HepG2 (cell line): ENCODE data around the gene FASTKD3. TPM values are rescaled to one million over a fixed set of nuclear protein-coding genes. Genes with fewer than 3 reads are reported as not detected.

Experiments
- BRCA1 ChIP-seq: sonication (generic); formaldehyde crosslinking; IDR thresholded peaks from 2 replicates; pipeline ENCODE4 v1.4.0; 2020; ENCODE audit warnings: missing genetic modification reagents
- REPIN1 ChIP-seq: sonication (generic); formaldehyde crosslinking; IDR thresholded peaks from 2 replicates; pipeline ENCODE4 v1.8.0; 2022; ENCODE audit warnings: missing genetic modification reagents, low read depth, mild to moderate bottlenecking, borderline replicate concordance
- XRCC5 ChIP-seq: fragments of 200-400 bp; formaldehyde crosslinking; optimal IDR thresholded peaks from 2 replicates; pipeline ENCODE3; 2017; ENCODE audit warnings: mild to moderate bottlenecking, low read length
- polyA plus RNA-seq, 8 experiments: library from polyadenylated mRNA; depleted of rRNA in 3 of 8; stranded (reverse) in 7 of 8; unstranded in 1 of 8; fragments of >200 nt; fragmentation: Illumina TruSeq in 4 of 8; extraction: Trizol in 4 of 8; gene quantifications; 2 replicates each; pipeline versions ENCODE4 v1.2.1 to v1.2.3, GENCODE V29; 2011 to 2016; ENCODE audit warnings: low read depth in 4 of 8, missing spikeins in 1 of 8, mixed read lengths in 1 of 8; ENCODE audit not compliant: insufficient read depth in 1 of 8
- total RNA-seq, 5 experiments: library from RNA; depleted of rRNA; stranded (reverse); fragments of >200 nt; fragmentation: Illumina TruSeq; extraction: Trizol; gene quantifications; 2 replicates each; pipeline ENCODE4 v1.2.3, GENCODE V29; 2016; ENCODE audit warnings: low read depth in 1 of 5
- TF ChIP-seq, protein P1 (sequence below): sonication (generic); formaldehyde crosslinking; IDR thresholded peaks from 2 replicates; pipeline ENCODE4 v1.5.1; 2020; ENCODE audit warnings: mild to moderate bottlenecking, missing genetic modification reagents, moderate library complexity
- TF ChIP-seq, protein P2 (sequence below): IDR thresholded peaks from 2 replicates; pipeline ENCODE4 v1.4.0; 2020; ENCODE audit warnings: mild to moderate bottlenecking, missing genetic modification reagents

FASTKD3 gene
- total and polyA plus RNA-seq, 2 of the 13 experiments (the other 11 are each of a cell fraction or from before 2014, with no cell fraction given) = 6.9 to 17.8 TPM

DNA sequence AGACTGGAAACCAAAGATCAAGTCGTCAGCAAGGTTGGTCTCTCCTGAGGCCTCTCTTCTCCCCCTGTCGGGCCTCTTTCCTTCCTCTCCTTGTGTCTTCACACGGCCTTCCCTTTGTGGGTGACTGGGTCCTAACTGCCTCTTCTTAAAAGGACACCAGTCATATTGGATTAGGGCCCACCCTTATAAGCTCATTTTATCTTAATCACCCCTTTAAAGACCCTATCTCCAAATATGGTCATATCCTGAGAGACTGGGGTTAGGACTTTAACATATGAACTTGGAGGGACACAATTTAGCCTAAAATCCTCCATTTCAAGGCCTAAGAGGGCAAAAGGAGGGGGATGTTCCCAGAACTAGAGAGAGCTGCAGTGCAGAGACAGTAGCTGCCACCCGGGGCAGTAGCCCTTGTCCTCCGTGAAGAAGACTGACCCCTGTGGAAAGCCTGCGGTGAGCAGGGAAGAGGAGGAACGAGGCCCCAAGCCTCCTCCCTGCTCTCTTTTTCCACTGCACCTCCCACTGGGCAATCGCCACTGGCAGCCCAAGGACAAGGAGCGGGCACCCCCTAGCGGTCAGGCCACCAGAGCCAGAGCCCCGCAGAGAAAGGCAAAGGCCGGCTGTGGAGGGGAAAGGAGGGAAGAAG, 52.8 kb downstream of the FASTKD3 start (continued):
- TF ChIP-seq, protein P1, sequence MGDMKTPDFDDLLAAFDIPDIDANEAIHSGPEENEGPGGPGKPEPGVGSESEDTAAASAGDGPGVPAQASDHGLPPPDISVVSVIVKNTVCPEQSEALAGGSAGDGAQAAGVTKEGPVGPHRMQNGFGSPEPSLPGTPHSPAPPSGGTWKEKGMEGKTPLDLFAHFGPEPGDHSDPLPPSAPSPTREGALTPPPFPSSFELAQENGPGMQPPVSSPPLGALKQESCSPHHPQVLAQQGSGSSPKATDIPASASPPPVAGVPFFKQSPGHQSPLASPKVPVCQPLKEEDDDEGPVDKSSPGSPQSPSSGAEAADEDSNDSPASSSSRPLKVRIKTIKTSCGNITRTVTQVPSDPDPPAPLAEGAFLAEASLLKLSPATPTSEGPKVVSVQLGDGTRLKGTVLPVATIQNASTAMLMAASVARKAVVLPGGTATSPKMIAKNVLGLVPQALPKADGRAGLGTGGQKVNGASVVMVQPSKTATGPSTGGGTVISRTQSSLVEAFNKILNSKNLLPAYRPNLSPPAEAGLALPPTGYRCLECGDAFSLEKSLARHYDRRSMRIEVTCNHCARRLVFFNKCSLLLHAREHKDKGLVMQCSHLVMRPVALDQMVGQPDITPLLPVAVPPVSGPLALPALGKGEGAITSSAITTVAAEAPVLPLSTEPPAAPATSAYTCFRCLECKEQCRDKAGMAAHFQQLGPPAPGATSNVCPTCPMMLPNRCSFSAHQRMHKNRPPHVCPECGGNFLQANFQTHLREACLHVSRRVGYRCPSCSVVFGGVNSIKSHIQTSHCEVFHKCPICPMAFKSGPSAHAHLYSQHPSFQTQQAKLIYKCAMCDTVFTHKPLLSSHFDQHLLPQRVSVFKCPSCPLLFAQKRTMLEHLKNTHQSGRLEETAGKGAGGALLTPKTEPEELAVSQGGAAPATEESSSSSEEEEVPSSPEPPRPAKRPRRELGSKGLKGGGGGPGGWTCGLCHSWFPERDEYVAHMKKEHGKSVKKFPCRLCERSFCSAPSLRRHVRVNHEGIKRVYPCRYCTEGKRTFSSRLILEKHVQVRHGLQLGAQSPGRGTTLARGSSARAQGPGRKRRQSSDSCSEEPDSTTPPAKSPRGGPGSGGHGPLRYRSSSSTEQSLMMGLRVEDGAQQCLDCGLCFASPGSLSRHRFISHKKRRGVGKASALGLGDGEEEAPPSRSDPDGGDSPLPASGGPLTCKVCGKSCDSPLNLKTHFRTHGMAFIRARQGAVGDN (CRISPR knock-in tag) = peak; percentile 42
- TF ChIP-seq REPIN1 (CRISPR knock-in tag) (0 out of 2 replicates have a peak, but pooled peaks have one; percentile 45), XRCC5 (peak; percentile 90), BRCA1 (CRISPR knock-in tag) (no peak)
- TF ChIP-seq, protein P2, sequence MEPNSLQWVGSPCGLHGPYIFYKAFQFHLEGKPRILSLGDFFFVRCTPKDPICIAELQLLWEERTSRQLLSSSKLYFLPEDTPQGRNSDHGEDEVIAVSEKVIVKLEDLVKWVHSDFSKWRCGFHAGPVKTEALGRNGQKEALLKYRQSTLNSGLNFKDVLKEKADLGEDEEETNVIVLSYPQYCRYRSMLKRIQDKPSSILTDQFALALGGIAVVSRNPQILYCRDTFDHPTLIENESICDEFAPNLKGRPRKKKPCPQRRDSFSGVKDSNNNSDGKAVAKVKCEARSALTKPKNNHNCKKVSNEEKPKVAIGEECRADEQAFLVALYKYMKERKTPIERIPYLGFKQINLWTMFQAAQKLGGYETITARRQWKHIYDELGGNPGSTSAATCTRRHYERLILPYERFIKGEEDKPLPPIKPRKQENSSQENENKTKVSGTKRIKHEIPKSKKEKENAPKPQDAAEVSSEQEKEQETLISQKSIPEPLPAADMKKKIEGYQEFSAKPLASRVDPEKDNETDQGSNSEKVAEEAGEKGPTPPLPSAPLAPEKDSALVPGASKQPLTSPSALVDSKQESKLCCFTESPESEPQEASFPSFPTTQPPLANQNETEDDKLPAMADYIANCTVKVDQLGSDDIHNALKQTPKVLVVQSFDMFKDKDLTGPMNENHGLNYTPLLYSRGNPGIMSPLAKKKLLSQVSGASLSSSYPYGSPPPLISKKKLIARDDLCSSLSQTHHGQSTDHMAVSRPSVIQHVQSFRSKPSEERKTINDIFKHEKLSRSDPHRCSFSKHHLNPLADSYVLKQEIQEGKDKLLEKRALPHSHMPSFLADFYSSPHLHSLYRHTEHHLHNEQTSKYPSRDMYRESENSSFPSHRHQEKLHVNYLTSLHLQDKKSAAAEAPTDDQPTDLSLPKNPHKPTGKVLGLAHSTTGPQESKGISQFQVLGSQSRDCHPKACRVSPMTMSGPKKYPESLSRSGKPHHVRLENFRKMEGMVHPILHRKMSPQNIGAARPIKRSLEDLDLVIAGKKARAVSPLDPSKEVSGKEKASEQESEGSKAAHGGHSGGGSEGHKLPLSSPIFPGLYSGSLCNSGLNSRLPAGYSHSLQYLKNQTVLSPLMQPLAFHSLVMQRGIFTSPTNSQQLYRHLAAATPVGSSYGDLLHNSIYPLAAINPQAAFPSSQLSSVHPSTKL (CRISPR knock-in tag) = 0 out of 2 replicates have a peak, but pooled peaks have one; percentile 10
